ENCODE measurements around the gene HS6ST3.
"Not testable (repeated sequence)": the region's sequence is repeated elsewhere in the genome, so short reads cannot be mapped to it uniquely, and the experiment has no call there.

HS6ST3 gene

GRCh38 chr13:96768524-96768923 lies 678.6 kb downstream of the HS6ST3 start:
- in situ Hi-C loops (cut with MboI; ENCODE audit: low sequenced_read_pairs, unreplicated experiment) = no loop called here
- no peak for DNase-seq (ENCODE audit: low spot score)
- no peak for TF ChIP-seq CTCF (IDR thresholded peaks at IDR 0.05; ENCODE audit: borderline replicate concordance, control extremely low read depth, extremely low read depth, insufficient read depth, missing control alignments)

DNA sequence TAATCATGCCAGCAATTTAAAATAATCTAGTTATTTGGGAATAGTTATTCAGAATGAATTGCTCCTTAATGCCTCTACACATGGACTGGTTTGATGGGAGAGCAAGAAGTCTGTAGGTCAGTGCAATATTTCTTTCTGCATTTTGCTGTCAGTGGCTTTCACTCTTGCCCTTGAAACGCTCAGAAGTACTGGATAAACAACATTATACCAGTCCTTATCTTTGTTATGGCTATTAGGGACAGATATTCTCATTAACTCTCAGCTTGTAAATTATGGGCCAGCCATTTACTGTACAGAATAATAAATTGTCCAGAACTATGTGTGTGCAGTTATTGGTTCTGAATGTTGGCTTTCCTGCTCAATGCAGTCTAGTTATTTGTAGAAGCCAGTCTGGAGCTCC lies 680.0 kb downstream of the HS6ST3 start:
- in situ Hi-C loops (cut with MboI; ENCODE audit: low sequenced_read_pairs, unreplicated experiment) = no loop called here
- no peak for TF ChIP-seq CTCF (IDR thresholded peaks at IDR 0.05; ENCODE audit: borderline replicate concordance, control extremely low read depth, extremely low read depth, insufficient read depth, missing control alignments)
- DNase-seq (ENCODE audit: low spot score) = no peak

- no peak for TF ChIP-seq CTCF (IDR thresholded peaks at IDR 0.05; ENCODE audit: borderline replicate concordance, control extremely low read depth, extremely low read depth, insufficient read depth, missing control alignments)
- in situ Hi-C loops (cut with MboI; ENCODE audit: low sequenced_read_pairs, unreplicated experiment) = no loop called here
- DNase-seq (ENCODE audit: low spot score) = peak; percentile 16
Measured at GRCh38 chr13:96771486-96772367, 681.8 kb downstream of the HS6ST3 start.

DNA sequence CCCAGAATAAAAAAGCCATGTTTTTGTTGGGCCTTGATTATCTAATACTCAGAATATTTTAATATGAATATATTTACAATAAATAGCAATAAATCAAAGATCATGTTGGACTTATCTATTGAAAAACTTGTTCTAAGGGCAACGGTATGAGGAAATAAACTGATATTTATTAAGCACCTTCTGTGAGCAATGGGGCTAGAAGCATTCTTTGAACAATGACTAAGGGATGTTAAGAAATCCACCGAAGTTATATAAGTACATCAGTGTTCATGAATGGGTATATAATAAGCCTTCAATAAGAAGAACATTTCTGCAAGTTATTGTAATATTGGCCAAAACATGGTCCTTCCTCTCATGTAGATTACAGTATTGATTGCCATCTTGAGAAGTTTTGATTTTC lies 682.5 kb downstream of the HS6ST3 start:
- TF ChIP-seq CTCF (IDR thresholded peaks at IDR 0.05; ENCODE audit: borderline replicate concordance, control extremely low read depth, extremely low read depth, insufficient read depth, missing control alignments) = no peak
- DNase-seq (ENCODE audit: low spot score) = no peak
- in situ Hi-C loops (cut with MboI; ENCODE audit: low sequenced_read_pairs, unreplicated experiment) = no loop called here

DNA sequence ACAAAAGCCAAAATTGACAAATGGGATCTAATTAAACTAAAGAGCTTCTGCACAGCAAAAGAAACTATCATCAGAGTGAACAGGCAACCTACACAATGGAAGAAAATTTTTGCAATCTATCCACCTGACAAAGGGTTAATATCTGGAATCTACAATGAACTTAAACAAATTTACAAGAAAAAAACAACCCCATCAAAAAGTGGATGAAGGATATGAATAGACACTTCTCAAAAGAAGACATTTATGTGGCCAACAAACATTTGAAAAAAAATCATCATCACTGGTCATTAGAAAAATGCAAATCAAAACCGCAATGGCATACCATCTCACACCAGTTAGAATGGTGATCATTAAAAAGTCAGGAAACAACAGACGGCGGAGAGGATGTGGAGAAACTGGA lies 688.4 kb downstream of the HS6ST3 start:
- DNase-seq (ENCODE audit: low spot score); in situ Hi-C loops (cut with MboI; ENCODE audit: low sequenced_read_pairs, unreplicated experiment): not testable (repeated sequence)

GRCh38 chr13:96779691-96780090 lies 689.8 kb downstream of the HS6ST3 start:
- in situ Hi-C loops (cut with MboI; ENCODE audit: low sequenced_read_pairs, unreplicated experiment) = no loop called here
- DNase-seq (ENCODE audit: low spot score) = no peak

More at GRCh38 chr13:96779691-96780090, 689.8 kb downstream of the HS6ST3 start:
- TF ChIP-seq CTCF (IDR thresholded peaks at IDR 0.05; ENCODE audit: borderline replicate concordance, control extremely low read depth, extremely low read depth, insufficient read depth, missing control alignments) = no peak
